OCI-LY1 (cell line): Measurements from ENCODE around the gene CUL2.
"Not testable (repeated sequence)": the region's sequence is repeated elsewhere in the genome, so short reads cannot be mapped to it uniquely, and the experiment has no call there.

ENCODE experiments used
- H2AFZ ChIP-seq: fragments of 200-600 bp; sonication (generic), shearing (Covaris generic); 2 replicates; pipeline ENCODE4 v1.6.0; 2014; ENCODE audit warnings: antibody characterized with exemption, mild to moderate bottlenecking, low read length
- H3F3A ChIP-seq: fragments of 200-600 bp; sonication (generic), shearing (Covaris generic); 2 replicates; pipeline ENCODE4 v1.6.0; 2014; ENCODE audit warnings: mild to moderate bottlenecking, antibody characterized with exemption, low read length, moderate library complexity; ENCODE audit not compliant: insufficient read depth
- H3K27ac ChIP-seq: fragments of 200-600 bp; sonication (generic); 2 replicates; pipeline ENCODE4 v1.5.1; 2014; ENCODE audit warnings: low read length, mixed run types, mild to moderate bottlenecking, low read depth; ENCODE audit not compliant: poor library complexity, severe bottlenecking
- H3K27me3 ChIP-seq: fragments of 200-600 bp; sonication (generic); 2 replicates; pipeline ENCODE4 v1.6.0; 2014; ENCODE audit warnings: antibody characterized with exemption, mild to moderate bottlenecking, low read length, moderate library complexity; ENCODE audit not compliant: insufficient read depth
- H3K36me3 ChIP-seq: fragments of 200-600 bp; sonication (generic); 2 replicates; pipeline ENCODE4 v1.6.1; 2014; ENCODE audit warnings: mild to moderate bottlenecking, antibody characterized with exemption, low read length, moderate library complexity, mixed read lengths; ENCODE audit not compliant: insufficient read depth
- H3K4me1 ChIP-seq: fragments of 200-600 bp; sonication (generic); 2 replicates; pipeline ENCODE4 v1.5.1; 2014; ENCODE audit warnings: mild to moderate bottlenecking, low read length, moderate library complexity; ENCODE audit not compliant: insufficient read depth, severe bottlenecking
- H3K4me2 ChIP-seq: fragments of 200-600 bp; sonication (generic), shearing (Covaris generic); 2 replicates; pipeline ENCODE4 v1.6.1; 2014; ENCODE audit warnings: low read length
- H3K4me3 ChIP-seq: fragments of 200-600 bp; sonication (generic); 2 replicates; pipeline ENCODE4 v1.5.1; 2014; ENCODE audit warnings: low read length, low read depth, mild to moderate bottlenecking, mixed read lengths; ENCODE audit not compliant: poor library complexity, severe bottlenecking
- H3K79me2 ChIP-seq: fragments of 200-600 bp; shearing (Covaris generic); 2 replicates; pipeline ENCODE4 v1.6.1; 2016; ENCODE audit warnings: mixed run types, low read length, mixed read lengths; ENCODE audit not compliant: insufficient read depth
- H3K9ac ChIP-seq: fragments of 200-600 bp; sonication (generic), shearing (Covaris generic); 2 replicates; pipeline ENCODE4 v1.6.1; 2014; ENCODE audit warnings: mild to moderate bottlenecking, low read length, mixed read lengths
- H3K9me2 ChIP-seq: fragments of 200-600 bp; sonication (generic), shearing (Covaris generic); 2 replicates; pipeline ENCODE4 v1.6.1; 2014; ENCODE audit warnings: low read depth, mild to moderate bottlenecking, low read length, mixed read lengths
- H3K9me3 ChIP-seq: fragments of 200-600 bp; shearing (Covaris generic); 2 replicates; pipeline ENCODE4 v1.6.1; 2014; ENCODE audit warnings: low read length, mixed read lengths
- H4K20me1 ChIP-seq: fragments of 200-600 bp; sonication (generic), shearing (Covaris generic); 2 replicates; pipeline ENCODE4 v1.6.0; 2016; ENCODE audit warnings: mild to moderate bottlenecking, low read length; ENCODE audit not compliant: insufficient read depth
- EZH2 ChIP-seq: fragments of 200-600 bp; sonication (generic), shearing (Covaris generic); IDR thresholded peaks from 2 replicates; pipeline ENCODE4 v1.8.0; 2017; ENCODE audit warnings: borderline replicate concordance, mixed run types, mild to moderate bottlenecking, antibody characterized with exemption, low read length, moderate library complexity, mixed read lengths
- TF ChIP-seq, protein P1 (sequence below): fragments of 200-600 bp; sonication (generic), shearing (Covaris generic); IDR thresholded peaks from 2 replicates; pipeline ENCODE4 v1.5.1; 2017; ENCODE audit warnings: mild to moderate bottlenecking, antibody characterized with exemption, low read length, moderate library complexity, mixed read lengths

The CUL2 gene

DNA sequence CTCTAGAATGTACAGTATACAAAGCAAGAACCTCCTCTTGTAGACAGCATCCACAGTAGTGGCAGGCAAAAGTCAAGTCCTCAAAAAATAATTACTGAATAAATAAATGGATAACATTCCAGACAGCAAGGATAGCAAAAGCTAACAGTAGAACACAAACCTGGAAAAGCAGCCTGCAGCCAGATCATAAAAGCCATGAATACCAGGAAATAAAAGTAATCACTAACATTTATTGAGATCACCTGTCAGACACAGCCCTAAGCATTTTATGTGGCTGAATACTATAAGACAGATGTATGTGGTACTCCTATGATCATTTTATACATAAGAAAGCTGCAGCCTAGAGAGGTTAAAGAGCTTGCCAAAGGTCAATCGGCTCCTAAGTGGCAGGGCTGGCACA is 34.0 kb downstream of the CUL2 start:
- Histone ChIP-seq H3K4me2 (no peak overlapping the region), H3K4me3 (no peak overlapping the region), H3K27ac (no peak overlapping the region), H3K36me3 (peaks cover 61% of the 10 kb centered on the region), H3K9me3 (no peaks in the 10 kb centered on the region), H3K27me3 (no peaks in the 10 kb centered on the region), H2AFZ (no peak overlapping the region), H3F3A (no peaks in the 10 kb centered on the region), H3K9ac (no peak overlapping the region), H4K20me1 (no peaks in the 10 kb centered on the region), H3K9me2 (no peaks in the 10 kb centered on the region), H3K4me1 (no peaks in the 10 kb centered on the region), H3K79me2 (no peaks in the 10 kb centered on the region)
- TF ChIP-seq, protein P1, sequence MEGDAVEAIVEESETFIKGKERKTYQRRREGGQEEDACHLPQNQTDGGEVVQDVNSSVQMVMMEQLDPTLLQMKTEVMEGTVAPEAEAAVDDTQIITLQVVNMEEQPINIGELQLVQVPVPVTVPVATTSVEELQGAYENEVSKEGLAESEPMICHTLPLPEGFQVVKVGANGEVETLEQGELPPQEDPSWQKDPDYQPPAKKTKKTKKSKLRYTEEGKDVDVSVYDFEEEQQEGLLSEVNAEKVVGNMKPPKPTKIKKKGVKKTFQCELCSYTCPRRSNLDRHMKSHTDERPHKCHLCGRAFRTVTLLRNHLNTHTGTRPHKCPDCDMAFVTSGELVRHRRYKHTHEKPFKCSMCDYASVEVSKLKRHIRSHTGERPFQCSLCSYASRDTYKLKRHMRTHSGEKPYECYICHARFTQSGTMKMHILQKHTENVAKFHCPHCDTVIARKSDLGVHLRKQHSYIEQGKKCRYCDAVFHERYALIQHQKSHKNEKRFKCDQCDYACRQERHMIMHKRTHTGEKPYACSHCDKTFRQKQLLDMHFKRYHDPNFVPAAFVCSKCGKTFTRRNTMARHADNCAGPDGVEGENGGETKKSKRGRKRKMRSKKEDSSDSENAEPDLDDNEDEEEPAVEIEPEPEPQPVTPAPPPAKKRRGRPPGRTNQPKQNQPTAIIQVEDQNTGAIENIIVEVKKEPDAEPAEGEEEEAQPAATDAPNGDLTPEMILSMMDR, result no peak
- no peak for TF ChIP-seq EZH2

DNA sequence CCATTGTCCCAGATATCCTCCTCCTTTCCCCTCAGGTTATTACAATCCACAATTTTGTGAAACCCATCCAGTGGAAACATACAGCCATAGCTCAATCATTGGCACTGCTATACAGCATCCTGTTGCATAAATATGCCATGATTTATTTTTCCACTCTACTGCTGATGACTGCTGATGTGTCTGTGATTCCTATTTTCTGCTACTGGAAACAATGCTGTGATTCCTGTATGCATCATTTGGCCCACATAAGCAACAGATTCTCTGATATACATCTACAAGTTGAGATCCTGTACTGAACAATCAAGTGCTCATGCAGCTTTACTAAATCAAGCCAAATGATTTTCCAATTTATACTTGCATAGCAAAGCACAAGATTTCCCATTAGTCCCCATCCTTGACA is 39.6 kb downstream of the CUL2 start:
- H3K27ac ChIP-seq, result no peak overlapping the region
- H3K9ac ChIP-seq, result no peak overlapping the region
- H3K9me2 ChIP-seq, result no peaks in the 10 kb centered on the region
- peaks cover 71% of the 10 kb centered on the region for H3K36me3 ChIP-seq
- no peak for TF ChIP-seq EZH2
- TF ChIP-seq, protein P1, result no peak
- no peaks in the 10 kb centered on the region for H3K4me1 ChIP-seq
- H3F3A ChIP-seq, result no peaks in the 10 kb centered on the region
- H3K9me3 ChIP-seq, result no peaks in the 10 kb centered on the region
- H3K4me2 ChIP-seq, result no peak overlapping the region
- H3K27me3 ChIP-seq, result no peaks in the 10 kb centered on the region
- no peaks in the 10 kb centered on the region for H3K79me2 ChIP-seq
- no peak overlapping the region for H2AFZ ChIP-seq
- H3K4me3 ChIP-seq, result no peak overlapping the region
- no peaks in the 10 kb centered on the region for H4K20me1 ChIP-seq

DNA sequence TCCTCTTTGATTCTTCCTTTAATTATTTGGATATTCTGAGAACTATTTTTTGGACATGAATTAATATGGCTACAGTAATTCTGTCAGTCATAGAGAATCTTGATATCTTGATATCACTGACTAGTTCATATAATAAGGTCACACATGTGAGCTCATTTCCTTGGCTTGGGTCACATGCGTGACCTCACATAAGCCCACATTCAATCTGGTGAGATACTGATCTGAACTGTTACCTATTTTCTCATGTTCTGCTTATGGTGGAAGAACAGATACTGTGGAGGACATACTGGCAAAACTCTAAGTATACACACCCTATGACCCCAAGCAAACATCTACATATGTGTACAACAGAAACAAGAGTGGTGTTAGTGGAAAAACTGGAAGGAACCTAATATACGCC is 44.1 kb downstream of the CUL2 start:
- no peaks in the 10 kb centered on the region for H3K4me1 ChIP-seq
- no peaks in the 10 kb centered on the region for H3K79me2 ChIP-seq
- no peaks in the 10 kb centered on the region for H3K27me3 ChIP-seq
- no peak overlapping the region for H3K4me3 ChIP-seq
- no peak overlapping the region for H3K9ac ChIP-seq
- H3K4me2 ChIP-seq, result no peak overlapping the region
- no peaks in the 10 kb centered on the region for H3K9me3 ChIP-seq
- H3K27ac ChIP-seq, result no peak overlapping the region
- H3K36me3 ChIP-seq, result peaks cover 80% of the 10 kb centered on the region
- no peaks in the 10 kb centered on the region for H4K20me1 ChIP-seq
- no peaks in the 10 kb centered on the region for H3K9me2 ChIP-seq
- TF ChIP-seq EZH2, result no peak
- TF ChIP-seq, protein P1, result no peak
- H2AFZ ChIP-seq, result no peak overlapping the region
- no peaks in the 10 kb centered on the region for H3F3A ChIP-seq

DNA sequence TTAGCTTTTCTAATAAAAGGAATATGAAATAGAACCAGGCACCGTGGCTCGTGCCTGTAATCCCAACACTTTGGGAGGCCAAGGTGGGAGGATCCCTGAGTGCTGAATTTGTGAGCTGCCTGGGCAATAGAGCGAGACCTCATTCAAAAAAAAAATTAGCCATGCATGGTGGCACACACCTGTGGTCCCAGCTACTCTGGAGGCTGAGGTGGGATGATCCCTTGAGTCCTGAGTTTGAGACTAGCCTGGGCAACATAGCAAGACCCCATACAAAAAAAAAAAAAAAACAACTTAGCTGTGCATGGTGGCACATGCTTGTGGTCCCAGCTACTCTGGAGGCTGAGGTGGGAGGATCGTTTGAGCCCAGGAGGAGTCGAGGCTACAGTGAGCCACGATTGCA is 44.9 kb downstream of the CUL2 start:
- not testable (repeated sequence) for H3K4me3 ChIP-seq, H3K9ac ChIP-seq, H3K27me3 ChIP-seq, H3K79me2 ChIP-seq, H3K4me1 ChIP-seq, H2AFZ ChIP-seq, H3K9me2 ChIP-seq, H3K9me3 ChIP-seq, H3K27ac ChIP-seq, H4K20me1 ChIP-seq, H3K4me2 ChIP-seq, H3F3A ChIP-seq
- peaks cover 75% of the 10 kb centered on the region for H3K36me3 ChIP-seq
